BLaER1 (cell line): ENCODE measurements around the gene TRIM31.

Source experiments
- H3K27ac ChIP-seq: shearing (Covaris generic); formaldehyde crosslinking; 2 replicates; pipeline ENCODE4 v1.8.1; 2022
- H3K27me3 ChIP-seq: shearing (Covaris generic); formaldehyde crosslinking; 2 replicates; pipeline ENCODE4 v1.8.1; 2022
- H3K36me3 ChIP-seq: shearing (Covaris generic); formaldehyde crosslinking; 2 replicates; pipeline ENCODE4 v1.8.1; 2022
- H3K4me1 ChIP-seq: shearing (Covaris generic); formaldehyde crosslinking; 2 replicates; pipeline ENCODE4 v1.8.1; 2022
- H3K4me2 ChIP-seq: shearing (Covaris generic); formaldehyde crosslinking; 2 replicates; pipeline ENCODE4 v1.8.1; 2022
- H3K4me3 ChIP-seq: shearing (Covaris generic); formaldehyde crosslinking; 2 replicates; pipeline ENCODE4 v1.8.1; 2022
- H3K9ac ChIP-seq: shearing (Covaris generic); formaldehyde crosslinking; 2 replicates; pipeline ENCODE4 v1.8.1; 2022
- H3K9me3 ChIP-seq: shearing (Covaris generic); formaldehyde crosslinking; 2 replicates; pipeline ENCODE4 v1.8.1; 2022
- H4K20me1 ChIP-seq: shearing (Covaris generic); formaldehyde crosslinking; 2 replicates; pipeline ENCODE4 v1.8.1; 2022
- Cebpa-rat ChIP-seq: shearing (Covaris generic); IDR thresholded peaks from 2 replicates; pipeline ENCODE4 v1.8.1; 2022

Gene TRIM31

GRCh38 chr6:30155520-30156261 is 42.8 kb upstream of the TRIM31 start:
- Histone ChIP-seq H3K9ac (no peak overlapping the region), H3K27ac (no peak overlapping the region), H3K4me3 (no peak overlapping the region), H4K20me1 (no peaks in the 10 kb centered on the region), H3K4me1 (peaks cover 5% of the 10 kb centered on the region), H3K36me3 (no peaks in the 10 kb centered on the region), H3K4me2 (no peak overlapping the region), H3K27me3 (no peaks in the 10 kb centered on the region), H3K9me3 (no peaks in the 10 kb centered on the region)
- TF ChIP-seq Cebpa-rat = no peak

GRCh38 chr6:30154709-30155519 is 42.0 kb upstream of the TRIM31 start:
- no peak overlapping the region for H3K4me2 ChIP-seq
- H3K4me3 ChIP-seq = no peak overlapping the region
- no peaks in the 10 kb centered on the region for H3K27me3 ChIP-seq
- peaks cover 5% of the 10 kb centered on the region for H3K4me1 ChIP-seq
- no peak overlapping the region for H3K27ac ChIP-seq
- no peaks in the 10 kb centered on the region for H3K9me3 ChIP-seq
- no peak for TF ChIP-seq Cebpa-rat
- H4K20me1 ChIP-seq = no peaks in the 10 kb centered on the region
- no peak overlapping the region for H3K9ac ChIP-seq
- H3K36me3 ChIP-seq = no peaks in the 10 kb centered on the region

- no peak for TF ChIP-seq Cebpa-rat
- H3K4me2 ChIP-seq = no peak overlapping the region
Observed at GRCh38 chr6:30154061-30154460, 41.2 kb upstream of the TRIM31 start.

GRCh38 chr6:30152910-30153610 is 40.2 kb upstream of the TRIM31 start:
- H3K9me3 ChIP-seq = no peaks in the 10 kb centered on the region
- H3K27me3 ChIP-seq = no peaks in the 10 kb centered on the region
- no peak overlapping the region for H3K4me2 ChIP-seq
- peaks cover 5% of the 10 kb centered on the region for H3K4me1 ChIP-seq
- no peak overlapping the region for H3K9ac ChIP-seq
- no peak overlapping the region for H3K27ac ChIP-seq
- no peak overlapping the region for H3K4me3 ChIP-seq
- H4K20me1 ChIP-seq = no peaks in the 10 kb centered on the region
- H3K36me3 ChIP-seq = no peaks in the 10 kb centered on the region
- TF ChIP-seq Cebpa-rat = no peak

More at GRCh38 chr6:30154061-30154460, 41.2 kb upstream of the TRIM31 start:
- Histone ChIP-seq H3K27ac (no peak overlapping the region), H3K9ac (no peak overlapping the region), H3K27me3 (no peaks in the 10 kb centered on the region), H4K20me1 (no peaks in the 10 kb centered on the region), H3K9me3 (no peaks in the 10 kb centered on the region), H3K4me3 (no peak overlapping the region), H3K4me1 (peaks cover 5% of the 10 kb centered on the region), H3K36me3 (no peaks in the 10 kb centered on the region)

- no peaks in the 10 kb centered on the region for H3K27me3 ChIP-seq
- peaks cover 13% of the 10 kb centered on the region for H3K4me1 ChIP-seq
- H3K36me3 ChIP-seq = no peaks in the 10 kb centered on the region
- no peaks in the 10 kb centered on the region for H3K9me3 ChIP-seq
- H4K20me1 ChIP-seq = no peaks in the 10 kb centered on the region
- H3K4me3 ChIP-seq = no peak overlapping the region
- TF ChIP-seq Cebpa-rat = no peak
- no peak overlapping the region for H3K9ac ChIP-seq
- no peak overlapping the region for H3K4me2 ChIP-seq
- H3K27ac ChIP-seq = no peak overlapping the region
Observed at GRCh38 chr6:30152016-30152673, 39.3 kb upstream of the TRIM31 start.

- Histone ChIP-seq H3K4me3 (no peak overlapping the region), H3K4me1 (peaks cover 18% of the 10 kb centered on the region), H4K20me1 (no peaks in the 10 kb centered on the region), H3K9ac (no peak overlapping the region), H3K9me3 (no peaks in the 10 kb centered on the region), H3K27ac (no peak overlapping the region), H3K4me2 (0 out of 2 replicates have a peak overlapping the region, but pooled peaks have one; percentile 24), H3K36me3 (no peaks in the 10 kb centered on the region), H3K27me3 (no peaks in the 10 kb centered on the region)
- TF ChIP-seq Cebpa-rat = no peak
Observed at GRCh38 chr6:30151580-30151979, 38.7 kb upstream of the TRIM31 start.

- Histone ChIP-seq H3K27me3 (no peaks in the 10 kb centered on the region), H3K9ac (no peak overlapping the region), H3K9me3 (no peaks in the 10 kb centered on the region), H4K20me1 (no peaks in the 10 kb centered on the region), H3K4me1 (peaks cover 21% of the 10 kb centered on the region), H3K4me2 (no peak overlapping the region), H3K4me3 (no peak overlapping the region), H3K27ac (no peak overlapping the region), H3K36me3 (no peaks in the 10 kb centered on the region)
- TF ChIP-seq Cebpa-rat = no peak
Observed at GRCh38 chr6:30150671-30151395, 37.9 kb upstream of the TRIM31 start.

- Histone ChIP-seq H3K27me3 (no peaks in the 10 kb centered on the region), H3K36me3 (no peaks in the 10 kb centered on the region), H3K4me3 (no peak overlapping the region), H3K9ac (no peak overlapping the region), H3K4me1 (peaks cover 22% of the 10 kb centered on the region), H4K20me1 (no peaks in the 10 kb centered on the region), H3K27ac (no peak overlapping the region), H3K9me3 (no peaks in the 10 kb centered on the region), H3K4me2 (no peak overlapping the region)
- TF ChIP-seq Cebpa-rat = no peak
Observed at GRCh38 chr6:30149858-30150550, 37.1 kb upstream of the TRIM31 start.

- H3K9ac ChIP-seq = no peak overlapping the region
- H3K4me3 ChIP-seq = no peak overlapping the region
- no peaks in the 10 kb centered on the region for H3K9me3 ChIP-seq
- no peak overlapping the region for H3K4me2 ChIP-seq
- TF ChIP-seq Cebpa-rat = no peak
- no peak overlapping the region for H3K27ac ChIP-seq
- H3K4me1 ChIP-seq = peaks cover 22% of the 10 kb centered on the region
- H4K20me1 ChIP-seq = no peaks in the 10 kb centered on the region
- no peaks in the 10 kb centered on the region for H3K36me3 ChIP-seq
- H3K27me3 ChIP-seq = no peaks in the 10 kb centered on the region
Observed at GRCh38 chr6:30149234-30149633, 36.3 kb upstream of the TRIM31 start.
